Amniotic epithelial cell (primary cell): ENCODE results near the gene CDH2.

ENCODE experiments used
- DNase-seq: peaks from one replicate; pipeline ENCODE4 v3.0.0-alpha.2; 2010; ENCODE audit warnings: low read depth

The CDH2 gene

GRCh38 chr18:28044036-28044435, 132.9 kb downstream of the CDH2 start:
- DNase-seq, result no peak

- DNase-seq, result no peak
Observed at GRCh38 chr18:28043631-28044030, 133.3 kb downstream of the CDH2 start.

DNA sequence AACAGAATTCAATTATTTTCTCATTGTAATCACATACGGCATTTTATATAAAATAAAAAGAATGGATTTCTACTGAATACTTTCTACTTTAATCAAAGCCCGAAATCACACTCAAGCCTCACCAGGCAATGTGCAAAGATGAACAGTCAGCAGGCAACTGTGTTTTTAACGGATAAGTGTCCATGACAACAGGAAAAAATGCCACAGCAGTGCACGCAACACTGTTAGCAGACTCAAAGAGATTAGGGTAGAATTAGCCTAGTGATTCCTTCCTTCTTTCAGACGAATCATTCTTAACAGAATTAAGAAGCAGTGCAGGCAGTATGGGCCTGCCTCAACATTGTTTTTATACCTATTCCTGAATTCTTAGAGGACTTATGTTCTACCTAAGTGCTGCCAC, 135.6 kb downstream of the CDH2 start:
- peak; percentile 88 for DNase-seq

DNA sequence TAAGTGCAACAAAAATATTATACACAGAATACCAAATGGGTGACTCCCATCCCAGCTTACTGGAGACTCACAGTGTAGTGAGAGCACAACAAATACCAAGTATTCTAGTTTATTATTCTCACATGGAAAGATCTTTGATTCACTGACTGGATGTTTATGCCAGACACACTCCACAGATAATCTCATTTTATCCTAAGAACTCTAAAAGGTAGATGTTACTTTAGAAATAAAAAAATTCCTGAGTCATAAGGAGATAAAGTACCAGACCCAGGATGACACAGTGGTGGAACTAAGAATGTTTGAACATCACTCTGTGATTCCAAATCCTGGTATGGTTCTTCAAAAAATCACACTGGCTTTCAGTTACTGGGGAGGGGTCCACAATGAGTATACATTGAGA, 136.2 kb downstream of the CDH2 start:
- DNase-seq, result peak; percentile 63

- no peak for DNase-seq
Observed at GRCh38 chr18:28040211-28040610, 136.7 kb downstream of the CDH2 start.

- no peak for DNase-seq
Observed at GRCh38 chr18:28039691-28040090, 137.2 kb downstream of the CDH2 start.

DNA sequence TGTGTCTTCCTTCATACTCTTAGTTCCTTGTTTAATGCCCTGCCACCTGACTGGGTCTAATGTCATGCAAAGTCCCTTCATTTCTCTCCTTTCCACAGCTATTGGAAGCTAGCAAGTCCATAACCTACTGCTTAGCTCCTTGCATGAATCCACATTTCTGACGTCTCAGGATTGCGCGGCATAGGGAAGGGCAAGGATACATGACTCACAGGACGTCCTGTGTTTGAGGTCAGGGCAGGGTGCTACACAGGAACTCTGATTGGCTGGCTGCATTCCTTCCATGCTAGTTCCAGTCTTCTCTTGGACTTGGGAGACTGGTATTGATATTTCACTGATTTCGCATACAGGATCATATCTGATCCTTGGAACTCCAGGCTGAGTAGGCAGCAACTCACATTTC, 137.9 kb downstream of the CDH2 start:
- DNase-seq, result peak; percentile 84

- DNase-seq, result peak; percentile 30
Observed at GRCh38 chr18:28036488-28036887, 140.4 kb downstream of the CDH2 start.

- no peak for DNase-seq
Observed at GRCh38 chr18:28034567-28034966, 142.4 kb downstream of the CDH2 start.

- DNase-seq, result no peak
Observed at GRCh38 chr18:28032177-28032576, 144.8 kb downstream of the CDH2 start.

DNA sequence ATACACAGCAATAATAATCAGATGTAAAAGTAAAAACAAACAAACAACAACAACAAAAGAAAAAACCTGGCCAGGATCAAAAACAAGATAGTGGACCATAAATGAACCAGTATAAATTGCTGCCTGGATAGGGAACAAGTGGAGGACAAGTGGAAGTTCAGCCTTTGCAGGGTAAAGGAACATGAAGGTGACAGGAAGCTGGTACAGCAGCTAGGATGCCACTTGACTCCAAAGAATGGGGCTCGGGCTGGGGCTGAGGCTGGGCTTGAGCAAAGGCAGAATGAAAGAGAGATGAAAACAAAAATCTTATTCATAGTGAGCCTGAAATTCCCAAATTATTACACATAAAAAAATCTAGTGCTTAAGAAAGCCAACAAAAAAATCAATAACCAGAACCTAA, 146.5 kb downstream of the CDH2 start:
- DNase-seq, result no peak

GRCh38 chr18:28027755-28028154, 149.2 kb downstream of the CDH2 start:
- no peak for DNase-seq

- DNase-seq, result peak; percentile 65
Observed at GRCh38 chr18:28019425-28020108, 157.4 kb downstream of the CDH2 start.

DNA sequence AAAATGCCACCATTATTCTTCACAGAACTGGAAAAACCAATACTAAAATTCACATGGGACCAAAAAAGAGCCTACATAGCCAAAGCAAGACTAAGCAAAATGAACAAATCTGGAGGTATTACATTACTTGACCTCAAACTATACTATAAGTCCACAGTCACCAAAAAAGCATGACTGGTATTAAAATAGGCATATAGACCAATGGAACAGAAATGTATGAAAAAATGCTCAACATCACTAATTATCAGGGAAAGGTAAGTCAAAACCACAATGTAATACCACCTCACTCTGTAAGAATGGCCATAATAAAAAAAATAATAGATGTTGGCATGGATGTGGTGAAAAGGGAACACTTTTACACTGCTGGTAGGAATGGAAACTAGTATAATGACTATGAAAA, 158.6 kb downstream of the CDH2 start:
- DNase-seq, result no peak

DNA sequence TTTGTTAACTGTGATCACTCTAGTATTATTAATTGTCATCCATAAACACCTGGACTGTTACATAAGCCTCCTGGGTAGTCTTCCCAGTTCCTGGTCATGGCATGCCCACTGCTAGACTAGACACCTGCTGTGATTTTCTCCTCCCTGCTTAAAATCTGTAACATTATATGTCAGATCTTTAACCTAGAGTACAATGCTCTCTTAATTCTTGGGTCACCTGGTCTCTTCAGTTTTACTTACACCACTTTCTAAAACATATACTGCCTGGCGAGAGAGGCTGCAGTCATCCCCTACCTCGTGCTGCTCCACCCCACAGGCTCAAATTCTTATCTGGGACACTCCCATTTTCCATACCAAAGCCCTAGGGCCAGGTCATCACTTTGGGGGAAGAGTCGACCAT, 161.3 kb downstream of the CDH2 start:
- DNase-seq, result no peak

DNA sequence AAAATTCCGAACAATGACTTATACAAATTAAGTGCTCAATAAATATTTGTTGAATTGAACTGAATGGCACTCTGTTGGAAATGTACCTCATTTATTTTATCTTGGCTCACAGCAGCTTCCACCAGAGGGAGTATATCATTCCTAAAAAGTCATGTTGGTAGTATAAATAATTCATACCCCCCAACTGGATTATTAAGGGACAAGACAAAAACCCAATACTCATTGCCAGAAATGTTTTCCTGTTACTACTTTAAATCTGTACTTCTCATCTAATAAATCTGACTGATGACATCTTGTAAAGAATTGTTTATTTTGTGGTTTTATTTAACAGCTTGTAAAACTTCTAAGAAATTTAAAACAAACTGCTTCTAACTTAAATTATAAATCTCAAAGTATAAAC, 163.9 kb downstream of the CDH2 start:
- DNase-seq, result no peak

DNA sequence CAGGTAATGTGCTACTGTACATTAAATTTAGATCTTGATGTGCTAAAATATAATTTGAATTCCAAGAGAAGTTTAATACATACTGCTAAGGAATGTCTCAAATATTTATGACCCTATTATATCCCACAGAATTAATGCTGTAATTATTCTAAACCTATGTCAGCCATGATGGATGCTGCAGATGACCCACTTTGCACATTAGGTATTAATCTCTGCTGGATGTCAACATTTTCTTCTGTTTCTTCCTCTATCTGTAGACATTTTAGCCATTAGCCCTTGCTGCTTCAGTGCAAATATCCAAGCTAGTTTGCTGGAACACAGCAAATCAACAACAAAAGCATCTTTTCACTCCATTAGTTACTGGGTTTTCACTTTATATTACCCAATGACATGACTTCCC, 164.6 kb downstream of the CDH2 start:
- DNase-seq, result no peak

DNA sequence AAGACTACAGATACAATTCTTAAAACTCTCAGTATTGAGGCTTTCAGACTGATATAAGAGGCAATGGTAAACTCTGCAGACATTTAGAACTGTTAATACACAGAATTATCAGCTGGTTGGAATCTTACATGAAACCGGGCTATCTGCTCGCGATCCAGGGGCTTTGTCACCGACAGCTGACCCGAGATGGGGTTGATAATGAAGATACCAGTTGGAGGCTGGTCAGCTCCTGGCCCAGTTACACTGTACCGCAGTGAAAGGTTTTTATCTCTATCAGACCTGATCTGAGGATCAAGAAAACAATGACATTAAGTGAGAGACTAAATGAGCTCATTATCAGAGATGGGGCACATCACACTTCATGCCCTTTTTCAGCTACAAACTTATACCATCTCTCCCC, 167.3 kb downstream of the CDH2 start:
- no peak for DNase-seq

DNA sequence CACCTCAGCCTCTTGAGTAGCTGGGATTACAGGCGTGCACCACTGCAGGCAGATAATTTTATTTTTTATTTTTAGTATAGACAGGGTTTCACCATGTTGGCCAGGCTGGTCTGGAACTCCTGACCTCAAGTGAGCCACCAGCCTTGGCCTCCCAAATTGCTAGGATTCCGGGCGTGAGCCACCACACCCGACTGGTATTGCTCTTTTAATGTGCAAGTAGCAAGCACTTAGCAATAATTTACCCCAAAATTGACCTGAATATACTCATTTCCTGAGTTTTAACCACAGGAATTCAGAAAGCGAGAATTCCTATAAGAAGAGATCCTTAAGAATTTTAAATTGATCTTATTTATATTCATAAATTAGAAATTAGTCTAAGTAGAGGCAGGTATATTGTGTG, 169.1 kb downstream of the CDH2 start:
- DNase-seq, result no peak

DNA sequence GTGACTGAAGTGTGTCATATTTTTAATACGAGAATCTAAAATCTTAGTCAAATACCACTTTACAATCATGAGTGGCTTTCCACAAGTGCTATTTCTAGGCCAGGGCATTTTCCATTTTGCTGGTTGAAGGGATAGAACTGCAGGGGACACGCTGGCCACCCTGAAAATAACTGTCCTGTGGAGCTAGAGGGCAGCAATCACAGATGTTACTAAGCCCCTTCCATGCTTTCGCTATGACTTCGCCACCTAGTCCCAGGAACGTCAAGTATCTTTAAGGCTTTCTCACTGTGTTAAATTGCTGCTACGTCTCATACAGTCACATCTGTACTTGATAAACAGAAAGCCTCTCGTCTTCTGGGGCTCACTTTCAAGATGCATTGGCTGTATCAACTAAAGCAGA, 171.8 kb downstream of the CDH2 start:
- DNase-seq, result no peak

DNA sequence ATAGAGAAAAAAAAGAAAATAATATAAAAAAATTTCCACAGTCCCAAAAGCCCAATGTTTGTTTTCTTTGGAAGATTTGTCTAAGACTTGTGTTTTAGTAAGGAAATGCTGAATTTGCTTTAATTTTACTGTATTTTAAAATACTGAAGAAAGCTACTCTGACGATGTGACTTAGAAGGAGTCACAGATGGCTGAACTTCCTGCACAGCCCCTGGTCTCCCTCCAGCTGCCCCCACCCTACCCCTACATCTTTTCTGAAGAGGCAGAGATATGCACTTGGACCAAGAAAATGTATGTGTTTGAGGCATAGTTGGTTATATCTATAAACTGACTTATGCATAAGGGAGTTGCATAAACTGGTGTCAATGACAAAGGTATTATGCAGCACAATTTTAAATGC, 172.3 kb downstream of the CDH2 start:
- DNase-seq, result no peak

GRCh38 chr18:28003451-28003850, 173.5 kb downstream of the CDH2 start:
- peak; percentile 61 for DNase-seq

DNA sequence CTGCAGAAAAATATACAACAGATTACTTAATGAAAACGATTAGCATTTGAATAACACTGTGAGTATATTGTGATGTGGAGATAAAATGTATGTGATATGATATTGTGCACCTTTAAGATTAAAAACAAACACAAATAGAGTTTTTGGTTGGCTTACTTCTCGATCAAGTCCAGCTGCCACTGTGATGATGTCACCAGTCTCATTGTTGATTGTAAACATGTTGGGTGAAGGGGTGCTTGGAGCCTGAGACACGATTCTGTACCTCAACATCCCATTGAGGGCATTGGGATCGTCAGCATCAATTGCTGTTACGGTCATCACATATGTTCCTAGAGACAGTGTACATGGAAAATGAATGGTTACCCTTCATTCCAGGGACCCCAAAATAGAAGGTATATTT, 174.1 kb downstream of the CDH2 start:
- no peak for DNase-seq

- DNase-seq, result peak; percentile 35
Observed at GRCh38 chr18:27996801-27997272, 180.1 kb downstream of the CDH2 start.
